OCI-LY7 (cell line): ENCODE results near the gene ASB12. TPM values are rescaled to one million over a fixed set of nuclear protein-coding genes. Genes with fewer than 3 reads are reported as not detected.

Source experiments
- BruUV-seq: library from RNA; stranded (reverse); fragments of 400-500 nt; replicated peaks from 2 replicates; lab custom pipeline; 2021; lab: Mats Ljungman, UMichigan
- CTCF ChIA-PET: fragments of 300-600 bp; sonication (Branson Sonifier 250); formaldehyde crosslinking; loops from one replicate; lab custom pipeline; 2022; ENCODE audit warnings: antibody characterized with exemption; ENCODE audit not compliant: unreplicated experiment; lab: Charles Lee
- POLR2A ChIA-PET: fragments of 300-600 bp; sonication (Branson Sonifier 250); formaldehyde crosslinking; loops from one replicate; lab custom pipeline; 2022; ENCODE audit warnings: antibody characterized with exemption; lab: Charles Lee
- DNase-seq: peaks from one replicate; pipeline ENCODE4 v3.0.0-alpha.2; 2015; ENCODE audit warnings: low spot score
- H2AFZ ChIP-seq: fragments of 200-600 bp; sonication (generic), shearing (Covaris generic); 2 replicates; pipeline ENCODE4 v1.6.1; 2014; ENCODE audit warnings: mild to moderate bottlenecking, antibody characterized with exemption, low read length, moderate library complexity
- H3K27ac ChIP-seq: fragments of 200-600 bp; sonication (generic); 2 replicates; pipeline ENCODE4 v1.5.1; 2014; ENCODE audit warnings: mixed run types, low read depth, mild to moderate bottlenecking, moderate library complexity, low read length, inconsistent platforms; ENCODE audit not compliant: poor library complexity, severe bottlenecking
- H3K36me3 ChIP-seq: fragments of 200-600 bp; sonication (generic); 2 replicates; pipeline ENCODE4 v1.6.1; 2014; ENCODE audit warnings: mild to moderate bottlenecking, antibody characterized with exemption, low read length, moderate library complexity, mixed read lengths; ENCODE audit not compliant: insufficient read depth
- H3K4me1 ChIP-seq: fragments of 200-600 bp; sonication (generic); 2 replicates; pipeline ENCODE4 v1.5.1; 2014; ENCODE audit warnings: mild to moderate bottlenecking, low read length; ENCODE audit not compliant: insufficient read depth, poor library complexity, severe bottlenecking
- H3K4me2 ChIP-seq: fragments of 200-600 bp; sonication (generic); 2 replicates; pipeline ENCODE4 v1.6.1; 2014; ENCODE audit warnings: mild to moderate bottlenecking, low read length
- H3K4me3 ChIP-seq: fragments of 200-600 bp; sonication (generic); 2 replicates; pipeline ENCODE4 v1.5.1; 2014; ENCODE audit warnings: mild to moderate bottlenecking, low read depth, low read length; ENCODE audit not compliant: poor library complexity, severe bottlenecking
- H3K79me2 ChIP-seq: fragments of 200-600 bp; sonication (generic); 2 replicates; pipeline ENCODE4 v1.6.1; 2016; ENCODE audit warnings: low read depth, mild to moderate bottlenecking, low read length, moderate library complexity, mixed read lengths; ENCODE audit not compliant: insufficient read depth
- H3K9me2 ChIP-seq: fragments of 200-600 bp; sonication (generic); 2 replicates; pipeline ENCODE4 v1.6.1; 2016; ENCODE audit warnings: mild to moderate bottlenecking, low read length, mixed read lengths; ENCODE audit not compliant: insufficient read depth
- H3K9me3 ChIP-seq: fragments of 200-600 bp; sonication (generic); 2 replicates; pipeline ENCODE4 v1.6.1; 2014; ENCODE audit warnings: mild to moderate bottlenecking, mixed run types, low read length, mixed read lengths
- H4K20me1 ChIP-seq: fragments of 200-600 bp; sonication (generic); 2 replicates; pipeline ENCODE4 v1.6.1; 2014; ENCODE audit warnings: mild to moderate bottlenecking, antibody characterized with exemption, low read length, moderate library complexity, mixed read lengths; ENCODE audit not compliant: insufficient read depth
- EZH2phosphoT487 ChIP-seq: fragments of 200-600 bp; sonication (generic); IDR thresholded peaks from 2 replicates; pipeline ENCODE4 v1.6.1; 2018; ENCODE audit warnings: low read depth, borderline replicate concordance, mild to moderate bottlenecking, mixed run types, antibody characterized with exemption, low read length, moderate library complexity, mixed read lengths
- intact Hi-C: fragments of 100-400 bp; cut with micrococcal nuclease; formaldehyde crosslinking; loops from one replicate; pipeline ENCODE4 v1.10.0; 2022; ENCODE audit not compliant: unreplicated experiment
- small RNA-seq: library from RNA; depleted of rRNA; stranded (forward); fragments of <200 nt; gene quantifications from one replicate; pipeline ENCODE3, GENCODE V24; 2014
- total RNA-seq, 2 experiments: library from RNA; depleted of rRNA in 1 of 2; stranded (reverse); fragments of >200 nt in 1 of 2; shearing (Covaris generic) in 1 of 2; gene quantifications; 2 replicates each; pipeline ENCODE4 v1.2.3, GENCODE V29; 2014 to 2022
- TF ChIP-seq, protein P1 (sequence below): fragments of 200-600 bp; sonication (generic); conservative IDR thresholded peaks from 2 replicates; pipeline ENCODE4 v1.5.1; 2014; ENCODE audit warnings: mild to moderate bottlenecking, antibody characterized with exemption, low read length, moderate library complexity, mixed read lengths

Gene ASB12
- total RNA-seq, 2 experiments from 2014 or later, result 0.51 to 0.66 TPM

DNA sequence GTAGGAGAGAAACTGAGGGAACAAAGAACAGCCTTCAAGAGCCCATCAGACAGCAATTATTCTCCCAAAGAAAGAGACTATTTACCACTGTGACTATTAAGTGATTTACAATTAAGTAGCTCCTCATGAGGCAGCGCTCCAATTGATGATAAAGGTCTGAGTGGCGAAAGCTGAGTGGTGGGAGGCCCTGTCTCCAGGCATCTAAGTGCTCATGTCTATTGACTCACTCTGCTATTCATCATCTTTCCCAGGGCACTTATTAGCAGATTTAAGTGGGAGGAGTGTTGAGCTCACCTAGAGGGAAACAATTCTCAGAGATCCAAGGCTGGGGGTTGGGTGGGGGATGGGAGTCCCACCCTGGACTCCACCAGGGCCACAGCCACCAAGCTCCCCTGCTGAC lies 48.2 kb downstream of the ASB12 start:
- BruUV-seq, result no TSS peak
- no peak for TF ChIP-seq EZH2phosphoT487
- TF ChIP-seq, protein P1, sequence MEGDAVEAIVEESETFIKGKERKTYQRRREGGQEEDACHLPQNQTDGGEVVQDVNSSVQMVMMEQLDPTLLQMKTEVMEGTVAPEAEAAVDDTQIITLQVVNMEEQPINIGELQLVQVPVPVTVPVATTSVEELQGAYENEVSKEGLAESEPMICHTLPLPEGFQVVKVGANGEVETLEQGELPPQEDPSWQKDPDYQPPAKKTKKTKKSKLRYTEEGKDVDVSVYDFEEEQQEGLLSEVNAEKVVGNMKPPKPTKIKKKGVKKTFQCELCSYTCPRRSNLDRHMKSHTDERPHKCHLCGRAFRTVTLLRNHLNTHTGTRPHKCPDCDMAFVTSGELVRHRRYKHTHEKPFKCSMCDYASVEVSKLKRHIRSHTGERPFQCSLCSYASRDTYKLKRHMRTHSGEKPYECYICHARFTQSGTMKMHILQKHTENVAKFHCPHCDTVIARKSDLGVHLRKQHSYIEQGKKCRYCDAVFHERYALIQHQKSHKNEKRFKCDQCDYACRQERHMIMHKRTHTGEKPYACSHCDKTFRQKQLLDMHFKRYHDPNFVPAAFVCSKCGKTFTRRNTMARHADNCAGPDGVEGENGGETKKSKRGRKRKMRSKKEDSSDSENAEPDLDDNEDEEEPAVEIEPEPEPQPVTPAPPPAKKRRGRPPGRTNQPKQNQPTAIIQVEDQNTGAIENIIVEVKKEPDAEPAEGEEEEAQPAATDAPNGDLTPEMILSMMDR, result no peak
- no peaks in the 10 kb centered on the region for H3K9me3 ChIP-seq
- intact Hi-C loops, result no loop called here
- ChIA-PET CTCF (no interaction called here), POLR2A (no interaction called here)
- H3K4me2 ChIP-seq, result no peak overlapping the region
- H3K27ac ChIP-seq, result no peak overlapping the region
- DNase-seq, result no peak
- no peaks in the 10 kb centered on the region for H3K79me2 ChIP-seq
- no peaks in the 10 kb centered on the region for H3K36me3 ChIP-seq
- H2AFZ ChIP-seq, result no peak overlapping the region
- H3K4me3 ChIP-seq, result no peak overlapping the region
- H3K9me2 ChIP-seq, result no peaks in the 10 kb centered on the region
- no peaks in the 10 kb centered on the region for H4K20me1 ChIP-seq
- H3K4me1 ChIP-seq, result no peaks in the 10 kb centered on the region

DNA sequence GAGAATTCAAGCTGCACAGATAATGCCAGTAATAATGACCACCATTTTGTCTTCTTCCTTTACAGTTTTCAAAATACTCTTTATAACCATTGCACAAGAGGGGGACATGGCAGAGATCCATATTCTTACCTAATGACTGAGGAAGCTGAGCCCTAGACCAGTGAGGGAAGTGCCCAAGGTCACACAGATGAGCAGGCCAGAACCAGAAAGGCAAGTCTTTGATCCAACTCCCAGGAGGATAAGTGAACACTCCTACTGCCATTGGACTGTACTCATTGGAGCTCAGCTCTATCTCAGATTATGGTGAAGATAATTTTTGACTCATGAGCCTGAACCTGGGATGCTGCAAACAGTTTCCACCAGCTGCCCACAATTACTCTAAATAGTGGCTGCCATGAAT lies 53.5 kb downstream of the ASB12 start:
- Histone ChIP-seq H4K20me1 (no peaks in the 10 kb centered on the region), H3K36me3 (no peaks in the 10 kb centered on the region), H3K4me3 (no peak overlapping the region), H3K27ac (no peak overlapping the region), H3K9me3 (no peaks in the 10 kb centered on the region), H3K79me2 (no peaks in the 10 kb centered on the region), H3K4me2 (no peak overlapping the region), H3K9me2 (no peaks in the 10 kb centered on the region), H3K4me1 (no peaks in the 10 kb centered on the region), H2AFZ (no peak overlapping the region)
- CTCF ChIA-PET, result no interaction called here
- DNase-seq, result no peak
- no TSS peak for BruUV-seq
- intact Hi-C loops, result no loop called here
- TF ChIP-seq, protein P1, result no peak
- no peak for TF ChIP-seq EZH2phosphoT487
- POLR2A ChIA-PET, result no interaction called here

Small RNA genes within 50 kb of the gene (small RNA-seq; reads per million reads assigned to genes)
- not detected for gene RN7SL799P

Other genes with a start within 250 kb of the ASB12 start
- 7.0 and 7.1 TPM in 2 replicates for gene AMER1, start 24.9 kb downstream of the ASB12 start, total RNA-seq (2014; rRNA removed; shearing (Covaris generic))
- 7.4 TPM in 2 replicates for gene AMER1, start 24.9 kb downstream of the ASB12 start, total RNA-seq (2022)
- gene MTMR8, start 164.8 kb upstream of the ASB12 start, total RNA-seq (2014; rRNA removed; shearing (Covaris generic)), result 4.1 and 8.5 TPM in 2 replicates
- 5.9 and 6.4 TPM in 2 replicates for gene MTMR8, start 164.8 kb upstream of the ASB12 start, total RNA-seq (2022)